ENCODE results near the gene ITIH1. TPM values are rescaled to one million over a fixed set of nuclear protein-coding genes. Genes with fewer than 3 reads are reported as not detected.

Gene ITIH1
- total RNA-seq, 1 experiment from 2014 or later: not detected

DNA sequence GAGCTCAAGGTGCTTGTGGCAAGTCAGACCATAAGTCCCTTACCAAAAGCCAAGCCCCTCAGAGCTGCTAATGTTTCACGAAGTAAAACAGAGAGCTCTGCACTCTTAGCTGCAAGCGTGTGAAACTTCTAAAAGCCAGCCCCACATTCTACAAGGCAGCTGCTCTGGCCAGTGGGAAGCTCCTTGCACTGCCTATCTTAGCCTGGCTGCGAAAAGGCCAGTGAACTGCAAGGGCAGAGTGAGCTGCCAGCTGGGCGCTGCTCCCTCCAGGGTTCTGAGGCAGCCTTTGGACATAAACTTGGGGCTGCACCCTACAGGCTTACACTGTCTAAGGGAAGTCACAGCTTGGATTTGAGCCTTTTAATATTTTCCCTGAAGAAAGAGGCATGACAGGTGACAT lies 59.6 kb downstream of the ITIH1 start:
- Histone ChIP-seq H3K9me2 (ENCODE audit: insufficient read depth) (no peaks in the 10 kb centered on the region), H3K27ac (no peak overlapping the region), H3K27me3 (ENCODE audit: insufficient read depth, low read depth) (no peaks in the 10 kb centered on the region), H2AFZ (no peak overlapping the region), H3K4me3 (no peak overlapping the region), H3F3A (ENCODE audit: insufficient read depth, low read depth) (0 out of 2 replicates have a peak, but pooled peaks cover under 1% of the 10 kb centered on the region), H3K36me3 (ENCODE audit: low read depth) (no peaks in the 10 kb centered on the region), H3K4me2 (no peak overlapping the region), H4K20me1 (ENCODE audit: insufficient read depth) (peaks cover under 1% of the 10 kb centered on the region; the same call in 1 of the 2 replicates), H3K79me2 (ENCODE audit: low read depth) (no peaks in the 10 kb centered on the region), H3K9me3 (ENCODE audit: insufficient read depth, low read depth) (no peaks in the 10 kb centered on the region), H3K4me1 (replicated peaks; ENCODE audit: insufficient read depth) (peaks cover 1% of the 10 kb centered on the region; the same call in 1 of the 2 replicates)
- CTCF ChIA-PET: no interaction called here
- intact Hi-C loops (cut with micrococcal nuclease; ENCODE audit: unreplicated experiment): no loop called here
- no peak for DNase-seq
- BruUV-seq (replicated peaks): no TSS peak
- TF ChIP-seq, protein P1, sequence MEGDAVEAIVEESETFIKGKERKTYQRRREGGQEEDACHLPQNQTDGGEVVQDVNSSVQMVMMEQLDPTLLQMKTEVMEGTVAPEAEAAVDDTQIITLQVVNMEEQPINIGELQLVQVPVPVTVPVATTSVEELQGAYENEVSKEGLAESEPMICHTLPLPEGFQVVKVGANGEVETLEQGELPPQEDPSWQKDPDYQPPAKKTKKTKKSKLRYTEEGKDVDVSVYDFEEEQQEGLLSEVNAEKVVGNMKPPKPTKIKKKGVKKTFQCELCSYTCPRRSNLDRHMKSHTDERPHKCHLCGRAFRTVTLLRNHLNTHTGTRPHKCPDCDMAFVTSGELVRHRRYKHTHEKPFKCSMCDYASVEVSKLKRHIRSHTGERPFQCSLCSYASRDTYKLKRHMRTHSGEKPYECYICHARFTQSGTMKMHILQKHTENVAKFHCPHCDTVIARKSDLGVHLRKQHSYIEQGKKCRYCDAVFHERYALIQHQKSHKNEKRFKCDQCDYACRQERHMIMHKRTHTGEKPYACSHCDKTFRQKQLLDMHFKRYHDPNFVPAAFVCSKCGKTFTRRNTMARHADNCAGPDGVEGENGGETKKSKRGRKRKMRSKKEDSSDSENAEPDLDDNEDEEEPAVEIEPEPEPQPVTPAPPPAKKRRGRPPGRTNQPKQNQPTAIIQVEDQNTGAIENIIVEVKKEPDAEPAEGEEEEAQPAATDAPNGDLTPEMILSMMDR (conservative IDR thresholded peaks at IDR 0.05): no peak
- no peak for TF ChIP-seq EZH2 (IDR thresholded peaks at IDR 0.05; ENCODE audit: low read depth)
- POLR2A ChIA-PET (ENCODE audit: unreplicated experiment): no interaction called here

DNA sequence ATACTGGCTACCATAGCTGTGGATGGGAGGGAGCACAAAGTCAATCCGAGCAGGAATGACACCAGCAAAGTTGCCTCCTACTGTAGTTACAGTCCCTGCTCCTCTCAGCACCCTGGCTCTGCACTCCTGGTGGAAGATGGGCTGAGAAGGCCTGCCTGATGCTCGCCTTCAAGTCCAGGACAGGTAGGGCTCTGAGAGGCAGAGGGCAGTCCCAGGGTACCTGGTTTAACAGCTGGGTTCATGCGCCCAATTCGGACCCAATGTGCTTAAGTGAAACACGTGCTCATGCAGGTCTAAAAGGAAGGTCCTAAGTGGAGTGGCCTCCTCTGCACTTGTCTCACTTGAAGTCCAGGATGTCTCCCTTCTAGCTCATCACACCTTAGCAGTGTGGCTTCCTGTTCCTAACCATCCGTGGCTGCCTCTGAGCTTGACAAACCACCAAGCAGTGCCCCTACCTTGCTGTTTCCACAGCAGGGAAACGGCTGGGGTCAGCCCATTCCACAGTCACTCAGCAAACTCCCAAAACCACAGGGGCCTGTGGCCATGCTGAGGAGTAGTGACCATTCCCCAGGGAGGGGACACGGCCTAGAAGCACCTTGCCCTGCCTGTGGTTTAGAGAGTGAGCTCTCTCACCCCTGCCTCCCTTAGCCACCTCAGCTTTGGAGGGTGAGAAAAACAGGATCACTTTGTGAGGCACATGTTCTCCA lies 61.3 kb downstream of the ITIH1 start:
- ChIA-PET POLR2A (ENCODE audit: unreplicated experiment) (no interaction called here), CTCF (no interaction called here)

DNA sequence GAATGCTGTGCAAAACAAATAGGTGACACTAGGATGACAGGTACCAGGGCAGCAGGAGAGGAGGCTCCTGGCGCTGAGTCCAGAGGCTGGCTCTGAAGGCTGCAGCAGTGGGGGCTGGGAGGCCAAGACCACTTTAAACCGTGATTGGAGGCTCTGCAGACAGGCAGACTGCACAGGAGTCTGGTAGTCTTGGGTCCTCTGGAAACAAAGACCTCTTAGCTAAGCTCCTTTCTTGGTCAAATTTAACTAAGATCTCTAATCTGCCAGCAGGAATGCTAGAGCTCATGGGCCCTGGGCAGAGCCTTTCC lies 61.8 kb downstream of the ITIH1 start:
- Histone ChIP-seq H3K9me2 (ENCODE audit: insufficient read depth) (no peaks in the 10 kb centered on the region), H3K4me2 (no peak overlapping the region), H4K20me1 (ENCODE audit: insufficient read depth) (no peaks in the 10 kb centered on the region), H3F3A (ENCODE audit: insufficient read depth, low read depth) (no peaks in the 10 kb centered on the region), H3K79me2 (ENCODE audit: low read depth) (no peaks in the 10 kb centered on the region), H3K27ac (no peak overlapping the region), H3K27me3 (ENCODE audit: insufficient read depth, low read depth) (no peaks in the 10 kb centered on the region), H3K4me1 (replicated peaks; ENCODE audit: insufficient read depth) (no peaks in the 10 kb centered on the region), H3K9me3 (ENCODE audit: insufficient read depth, low read depth) (no peaks in the 10 kb centered on the region), H2AFZ (no peak overlapping the region), H3K4me3 (no peak overlapping the region), H3K36me3 (ENCODE audit: low read depth) (no peaks in the 10 kb centered on the region)
- BruUV-seq (replicated peaks): no TSS peak
- CTCF ChIA-PET: no interaction called here
- POLR2A ChIA-PET (ENCODE audit: unreplicated experiment): no interaction called here
- TF ChIP-seq, protein P1 (conservative IDR thresholded peaks at IDR 0.05): no peak
- no peak for TF ChIP-seq EZH2 (IDR thresholded peaks at IDR 0.05; ENCODE audit: low read depth)
- intact Hi-C loops (cut with micrococcal nuclease; ENCODE audit: unreplicated experiment): no loop called here
- DNase-seq: no peak

More for the DNA sequence above, 61.3 kb downstream of the ITIH1 start:
- Histone ChIP-seq H3K9me2 (ENCODE audit: insufficient read depth) (no peaks in the 10 kb centered on the region), H3K27ac (no peak overlapping the region), H3K9me3 (ENCODE audit: insufficient read depth, low read depth) (no peaks in the 10 kb centered on the region), H3K4me1 (replicated peaks; ENCODE audit: insufficient read depth) (no peaks in the 10 kb centered on the region), H3K4me2 (no peak overlapping the region), H2AFZ (no peak overlapping the region), H3K36me3 (ENCODE audit: low read depth) (no peaks in the 10 kb centered on the region), H3K79me2 (ENCODE audit: low read depth) (no peaks in the 10 kb centered on the region), H3K27me3 (ENCODE audit: insufficient read depth, low read depth) (no peaks in the 10 kb centered on the region), H3K4me3 (no peak overlapping the region), H4K20me1 (ENCODE audit: insufficient read depth) (no peaks in the 10 kb centered on the region), H3F3A (ENCODE audit: insufficient read depth, low read depth) (no peaks in the 10 kb centered on the region)
- intact Hi-C loops (cut with micrococcal nuclease; ENCODE audit: unreplicated experiment): no loop called here
- TF ChIP-seq, protein P1 (conservative IDR thresholded peaks at IDR 0.05): no peak
- no peak for TF ChIP-seq EZH2 (IDR thresholded peaks at IDR 0.05; ENCODE audit: low read depth)
- DNase-seq: no peak
- BruUV-seq (replicated peaks): no TSS peak
